Fibroblast of villous mesenchyme (primary cell): ENCODE data around the gene PPP2R3C. TPM values are rescaled to one million over a fixed set of nuclear protein-coding genes. Genes with fewer than 3 reads are reported as not detected.
"Not testable (repeated sequence)": the region's sequence is repeated elsewhere in the genome, so short reads cannot be mapped to it uniquely, and the experiment has no call there.

Experiments
- DNase-seq: peaks from one replicate; pipeline ENCODE4 v3.0.0-alpha.2; 2010; ENCODE audit warnings: low read depth
- H3K4me3 ChIP-seq: 2 replicates; pipeline ENCODE4 v1.5.1; 2011; ENCODE audit warnings: low read depth, mild to moderate bottlenecking, low read length
- CTCF ChIP-seq: IDR thresholded peaks from 2 replicates; pipeline ENCODE4 v1.5.1; 2012; ENCODE audit warnings: low read depth, mild to moderate bottlenecking, low read length; ENCODE audit not compliant: insufficient read depth
- total RNA-seq: library from RNA; depleted of rRNA; stranded (reverse); fragments of >200 nt; gene quantifications from 2 replicates; pipeline ENCODE4 v1.2.3, GENCODE V29; 2012

The PPP2R3C gene
- total RNA-seq, 1 donor = 39.7 TPM

DNA sequence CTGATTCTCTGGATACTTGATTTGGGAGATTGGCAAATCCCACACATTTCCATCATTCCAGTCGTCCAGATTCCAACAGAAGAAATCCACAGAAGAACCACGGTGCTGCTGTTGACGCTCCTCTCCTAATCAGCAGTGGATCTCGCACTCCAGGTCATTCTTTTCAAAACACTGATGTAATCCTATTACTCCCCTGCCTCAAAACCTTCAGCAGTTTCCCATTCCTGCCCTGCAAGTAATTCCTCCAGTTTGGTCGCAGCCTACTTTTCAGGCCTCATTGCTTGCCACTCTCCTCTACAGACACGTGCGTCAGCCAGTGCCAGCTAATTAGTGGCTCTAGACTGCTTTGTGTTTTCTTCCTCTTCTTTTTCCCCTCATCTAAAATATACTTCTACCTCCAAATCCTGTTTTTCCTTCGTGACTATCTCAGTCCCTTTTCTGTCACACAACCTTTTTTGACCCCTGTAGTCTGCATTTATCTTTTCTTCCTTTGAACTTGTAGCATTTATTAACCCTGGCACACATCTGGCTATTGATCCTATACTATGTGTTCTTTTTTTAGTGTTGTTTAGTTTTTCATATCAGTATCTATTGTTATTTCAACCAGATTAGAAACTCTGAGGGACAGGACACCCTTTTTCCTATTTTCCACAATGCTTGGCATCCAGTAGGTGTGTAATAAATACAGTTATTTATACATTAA lies 37.3 kb upstream of the PPP2R3C start:
- peak; percentile 65 for DNase-seq
- TF ChIP-seq CTCF = no peak
- H3K4me3 ChIP-seq = no peak overlapping the region

DNA sequence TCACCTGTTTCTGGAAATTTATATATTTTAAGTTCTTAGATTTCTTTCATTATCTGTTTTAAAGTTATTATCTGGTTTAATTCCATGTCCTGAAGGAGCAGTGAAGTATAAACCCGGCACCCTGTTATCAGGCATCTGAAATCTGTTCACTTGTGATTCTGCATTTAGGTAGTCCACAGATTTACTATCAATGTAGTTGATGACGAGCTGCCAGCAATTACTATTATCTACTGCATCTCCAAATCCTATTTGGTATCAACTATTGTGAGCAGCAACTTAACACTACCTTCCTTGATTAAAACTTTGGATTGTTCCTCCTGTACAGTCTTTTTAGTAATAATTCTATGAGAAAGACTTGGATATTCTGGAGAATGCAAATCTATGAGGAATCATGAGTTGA lies 36.7 kb upstream of the PPP2R3C start:
- H3K4me3 ChIP-seq = no peak overlapping the region
- DNase-seq = no peak
- TF ChIP-seq CTCF = no peak

GRCh38 chr14:35155962-35156361 lies 34.2 kb upstream of the PPP2R3C start:
- no peak for TF ChIP-seq CTCF

DNA sequence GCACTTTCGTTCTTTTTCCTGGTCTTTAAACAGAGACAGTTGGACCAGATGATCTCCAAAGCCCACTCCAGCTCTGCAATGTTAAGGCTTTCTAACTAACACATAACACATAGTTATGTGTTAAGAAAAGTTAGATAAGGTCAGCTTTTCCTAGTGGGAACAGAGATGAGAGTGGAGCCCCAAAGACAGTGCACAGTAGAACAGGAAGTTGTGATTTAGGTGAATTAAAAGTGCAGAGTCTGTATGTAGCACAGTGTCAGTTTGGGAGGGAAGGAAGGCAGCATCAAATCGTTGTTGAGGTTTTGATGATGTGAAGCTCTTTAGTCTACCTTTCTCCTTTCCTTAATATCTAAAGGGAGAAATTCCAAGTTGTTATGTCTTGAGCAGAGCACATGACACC lies 32.2 kb upstream of the PPP2R3C start:
- no peak for DNase-seq
- TF ChIP-seq CTCF = no peak
- H3K4me3 ChIP-seq = no peak overlapping the region

More at GRCh38 chr14:35155962-35156361, 34.2 kb upstream of the PPP2R3C start:
- peak; percentile 53 for DNase-seq
- H3K4me3 ChIP-seq = no peak overlapping the region

- H3K4me3 ChIP-seq, DNase-seq: not testable (repeated sequence)
Measured at GRCh38 chr14:35152531-35152930, 30.7 kb upstream of the PPP2R3C start.

DNA sequence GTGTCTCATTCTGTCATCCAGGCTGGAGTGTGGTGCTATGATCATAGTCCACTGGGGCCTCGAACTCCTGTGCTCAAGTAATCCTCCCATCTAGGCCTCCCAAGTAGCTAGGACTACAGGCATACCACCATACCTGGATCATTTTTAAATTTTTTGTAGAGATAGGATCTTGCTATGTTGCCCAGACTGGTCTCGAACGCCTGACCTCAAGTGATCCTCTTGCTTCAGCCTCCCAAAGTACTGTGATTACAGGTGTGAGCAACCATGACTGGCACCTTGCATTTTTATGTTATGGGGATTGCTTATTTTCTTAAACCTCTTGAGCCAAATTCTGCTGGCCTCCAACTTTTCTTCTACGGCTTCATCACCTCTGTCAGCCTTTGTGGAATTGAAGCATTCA lies 27.4 kb upstream of the PPP2R3C start:
- no peak for DNase-seq
- TF ChIP-seq CTCF = no peak
- H3K4me3 ChIP-seq = no peak overlapping the region

DNA sequence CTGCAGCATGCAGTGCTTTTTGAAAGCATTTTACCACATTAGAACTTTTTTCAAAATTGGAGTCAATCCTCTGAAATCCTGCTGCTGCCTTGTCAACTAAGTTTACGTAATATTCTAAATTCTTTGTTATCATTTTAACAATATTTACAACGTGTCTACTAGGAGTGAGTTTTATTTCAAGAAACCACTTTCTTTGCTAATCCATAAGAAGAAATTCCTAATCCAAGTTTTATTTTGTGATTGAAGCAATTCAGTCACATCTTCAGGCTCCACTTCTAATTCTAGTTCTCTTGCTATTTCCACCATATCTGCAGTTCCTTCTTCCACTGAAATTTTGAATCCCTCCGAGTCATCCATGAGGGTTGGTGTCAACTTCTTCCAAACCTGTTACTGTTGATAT lies 25.9 kb upstream of the PPP2R3C start:
- no peak for TF ChIP-seq CTCF
- no peak overlapping the region for H3K4me3 ChIP-seq
- no peak for DNase-seq
